Inflammatory macrophage treated with lipopolysaccharide for 4 hours (primary cell): ENCODE data around the gene TCF20.
A peak's percentile ranks its signal among the peaks of the same experiment; 100 is the strongest.

Experiments used
- DNase-seq: peaks from one replicate; pipeline ENCODE4 v3.0.0-alpha.2; 2020

Gene TCF20

GRCh38 chr22:42256930-42257329 is 13.5 kb downstream of the TCF20 start:
- no peak for DNase-seq

GRCh38 chr22:42256220-42256619 is 14.2 kb downstream of the TCF20 start:
- no peak for DNase-seq

GRCh38 chr22:42249831-42250230 is 20.6 kb downstream of the TCF20 start:
- DNase-seq, result no peak

GRCh38 chr22:42248995-42249394 is 21.5 kb downstream of the TCF20 start:
- DNase-seq, result no peak

- DNase-seq, result no peak
Observed at GRCh38 chr22:42247596-42247995, 22.9 kb downstream of the TCF20 start.

GRCh38 chr22:42243802-42244060 is 26.7 kb downstream of the TCF20 start:
- DNase-seq, result no peak

- no peak for DNase-seq
Observed at GRCh38 chr22:42236848-42237247, 33.6 kb downstream of the TCF20 start.

- DNase-seq, result no peak
Observed at GRCh38 chr22:42236268-42236667, 34.2 kb downstream of the TCF20 start.

- no peak for DNase-seq
Observed at GRCh38 chr22:42233879-42234278, 36.6 kb downstream of the TCF20 start.

GRCh38 chr22:42231929-42232328 is 38.5 kb downstream of the TCF20 start:
- no peak for DNase-seq

GRCh38 chr22:42229455-42230149 is 40.9 kb downstream of the TCF20 start:
- no peak for DNase-seq

- DNase-seq, result no peak
Observed at GRCh38 chr22:42228483-42228882, 42.0 kb downstream of the TCF20 start.

- peak; percentile 40 for DNase-seq
Observed at GRCh38 chr22:42227435-42227834, 43.0 kb downstream of the TCF20 start.

- no peak for DNase-seq
Observed at GRCh38 chr22:42225841-42226240, 44.6 kb downstream of the TCF20 start.

GRCh38 chr22:42222140-42222539 is 48.3 kb downstream of the TCF20 start:
- peak; percentile 6 for DNase-seq
